ENCODE data around the gene GMDS. TPM values are rescaled to one million over a fixed set of nuclear protein-coding genes. Genes with fewer than 3 reads are reported as not detected.

Gene GMDS
- total and polyA plus RNA-seq, 5 donors, result 8.1 to 13.5 (median 12.6) TPM

DNA sequence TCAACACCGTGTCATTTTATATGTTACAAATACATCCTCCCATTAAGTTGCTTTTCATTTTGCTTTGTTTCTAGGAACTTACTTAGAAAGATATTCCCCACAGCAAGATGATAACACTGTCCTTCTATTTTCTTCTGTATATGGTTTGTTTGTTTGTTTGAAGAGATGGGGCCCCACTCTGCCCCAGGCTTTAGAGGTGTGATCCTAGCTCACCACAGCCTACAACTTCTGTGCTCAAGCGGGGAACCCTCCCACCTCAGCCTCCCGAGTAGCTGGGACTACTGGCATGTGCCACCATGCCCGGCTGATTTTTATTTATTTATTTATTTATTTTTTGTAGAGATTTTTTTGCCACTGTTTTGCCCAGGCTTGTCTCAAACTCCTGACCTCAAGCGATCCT lies 14.2 kb upstream of the GMDS start:
- intact Hi-C loops (cut with DNase I), result no loop called here

GRCh38 chr6:2259002-2259494 lies 13.6 kb upstream of the GMDS start:
- no peaks in the 10 kb centered on the region for H3K4me1 ChIP-seq (ENCODE audit: control insufficient read depth, insufficient read depth, low read length)
- WGBS, result 77% methylated on average over 4 of the region's 4 CpGs
- no peak overlapping the region for H3K27ac ChIP-seq (ENCODE audit: low read length)
- no peaks in the 10 kb centered on the region for H3K9me3 ChIP-seq (ENCODE audit: control insufficient read depth, low read length)
- intact Hi-C loops (cut with DNase I), result no loop called here
- DNase-seq (no peak), ATAC-seq (no peak)
- H3K27me3 ChIP-seq (ENCODE audit: control insufficient read depth, insufficient read depth), result no peaks in the 10 kb centered on the region
- H3K4me3 ChIP-seq (ENCODE audit: low read length), result no peak overlapping the region

More for the DNA sequence above, 14.2 kb upstream of the GMDS start:
- DNase-seq (no peak), ATAC-seq (no peak)
- no peaks in the 10 kb centered on the region for H3K9me3 ChIP-seq (ENCODE audit: control insufficient read depth, low read length)
- WGBS, result 95% methylated on average over 5 of the region's 5 CpGs
- no peaks in the 10 kb centered on the region for H3K4me1 ChIP-seq (ENCODE audit: control insufficient read depth, insufficient read depth, low read length)
- no peak overlapping the region for H3K4me3 ChIP-seq (ENCODE audit: low read length)
- H3K27me3 ChIP-seq (ENCODE audit: control insufficient read depth, insufficient read depth), result no peaks in the 10 kb centered on the region
- H3K27ac ChIP-seq (ENCODE audit: low read length), result no peak overlapping the region

DNA sequence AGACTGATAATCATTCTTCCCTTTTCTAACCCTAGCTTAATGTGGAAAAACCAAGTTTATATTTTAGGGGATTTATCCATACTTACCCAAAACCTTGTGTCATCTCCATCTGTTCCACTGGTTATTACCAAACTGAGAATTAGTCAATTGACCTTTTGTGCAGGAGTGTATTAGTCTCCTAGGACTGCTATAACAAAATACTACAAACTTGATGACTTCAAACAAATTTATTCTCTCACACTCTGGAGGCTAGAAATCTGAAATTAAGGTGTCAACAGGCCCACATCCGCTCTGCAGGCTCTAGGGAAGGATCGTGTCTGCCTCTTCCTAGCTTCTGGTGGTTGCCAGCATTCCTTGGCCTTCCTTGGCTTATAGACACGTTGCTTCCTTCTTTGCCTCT lies 12.7 kb upstream of the GMDS start:
- whole genome bisulfite sequencing, result 91% methylated on average over 3 of the region's 3 CpGs
- Histone ChIP-seq H3K4me1 (ENCODE audit: control insufficient read depth, insufficient read depth, low read length) (no peaks in the 10 kb centered on the region), H3K9me3 (ENCODE audit: control insufficient read depth, low read length) (no peaks in the 10 kb centered on the region), H3K27ac (ENCODE audit: low read length) (no peak overlapping the region), H3K4me3 (ENCODE audit: low read length) (no peak overlapping the region), H3K27me3 (ENCODE audit: control insufficient read depth, insufficient read depth) (no peaks in the 10 kb centered on the region)
- DNase-seq, result no peak
- ATAC-seq, result no peak
- intact Hi-C loops (cut with DNase I), result no loop called here

GRCh38 chr6:2257363-2257762 lies 12.0 kb upstream of the GMDS start:
- no peaks in the 10 kb centered on the region for H3K9me3 ChIP-seq (ENCODE audit: control insufficient read depth, low read length)
- no peak overlapping the region for H3K27ac ChIP-seq (ENCODE audit: low read length)
- ATAC-seq (no peak), DNase-seq (peak in 1 of 3 donors; percentile 32)
- no peaks in the 10 kb centered on the region for H3K27me3 ChIP-seq (ENCODE audit: control insufficient read depth, insufficient read depth)
- intact Hi-C loops (cut with DNase I), result no loop called here
- no peaks in the 10 kb centered on the region for H3K4me1 ChIP-seq (ENCODE audit: control insufficient read depth, insufficient read depth, low read length)
- H3K4me3 ChIP-seq (ENCODE audit: low read length), result no peak overlapping the region

DNA sequence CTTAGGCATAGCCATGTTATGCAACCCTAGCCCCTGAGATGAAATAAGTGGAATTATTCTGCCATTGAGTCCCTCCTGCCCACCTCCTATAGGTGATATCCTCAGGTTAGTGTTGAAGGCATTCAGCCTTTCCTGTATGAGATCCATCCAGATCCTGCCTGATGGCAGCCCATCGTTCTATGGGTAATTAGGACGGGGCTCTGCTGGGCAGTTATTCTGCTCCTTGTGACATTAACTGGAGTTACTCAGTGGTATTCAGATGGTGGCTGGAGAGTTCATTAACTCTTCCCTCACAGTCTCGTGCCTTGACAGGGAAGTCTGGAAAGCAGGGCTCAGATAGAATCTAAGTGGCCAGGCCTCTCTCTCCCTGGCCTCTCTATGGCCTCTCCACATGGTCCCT lies 9.3 kb upstream of the GMDS start:
- Histone ChIP-seq H3K4me3 (ENCODE audit: low read length) (no peak overlapping the region), H3K4me1 (ENCODE audit: control insufficient read depth, insufficient read depth, low read length) (no peaks in the 10 kb centered on the region), H3K27me3 (ENCODE audit: control insufficient read depth, insufficient read depth) (no peaks in the 10 kb centered on the region), H3K27ac (ENCODE audit: low read length) (no peak overlapping the region), H3K9me3 (ENCODE audit: control insufficient read depth, low read length) (no peaks in the 10 kb centered on the region)
- WGBS, result 97% methylated on average over 3 of the region's 3 CpGs
- intact Hi-C loops (cut with DNase I), result no loop called here
- ATAC-seq (no peak), DNase-seq (no peak)

GRCh38 chr6:2249126-2249525 lies 3.7 kb upstream of the GMDS start:
- WGBS, result 96% methylated on average over 7 of the region's 7 CpGs
- Histone ChIP-seq H3K4me1 (ENCODE audit: control insufficient read depth, insufficient read depth, low read length) (peaks cover 3% of the 10 kb centered on the region), H3K4me3 (ENCODE audit: low read length) (no peak overlapping the region), H3K27me3 (ENCODE audit: control insufficient read depth, insufficient read depth) (no peaks in the 10 kb centered on the region), H3K9me3 (ENCODE audit: control insufficient read depth, low read length) (no peaks in the 10 kb centered on the region), H3K27ac (ENCODE audit: low read length) (no peak overlapping the region)
- ATAC-seq (no peak), DNase-seq (no peak)
- intact Hi-C loops (cut with DNase I), result no loop called here

DNA sequence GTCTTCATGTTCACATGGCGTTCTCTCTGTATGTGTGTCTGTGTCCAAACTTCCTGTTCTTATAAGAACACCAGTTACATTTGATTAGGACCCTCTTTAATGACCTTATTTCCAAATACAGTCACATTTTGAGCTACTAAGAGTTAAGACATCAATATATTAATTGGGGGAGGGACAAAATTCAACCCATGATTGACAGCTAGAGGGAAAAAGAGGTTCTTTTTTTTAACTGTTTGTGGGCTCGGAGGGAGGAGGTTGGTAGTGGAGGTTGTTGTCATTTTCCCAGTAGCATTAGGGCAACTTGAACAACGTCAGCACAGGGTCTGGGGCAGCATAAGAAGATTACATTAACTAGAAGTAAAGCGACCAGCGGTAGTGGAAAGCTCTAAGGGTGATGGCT lies 2.3 kb upstream of the GMDS start:
- Histone ChIP-seq H3K27ac (ENCODE audit: low read length) (no peak overlapping the region), H3K9me3 (ENCODE audit: control insufficient read depth, low read length) (no peaks in the 10 kb centered on the region), H3K4me3 (ENCODE audit: low read length) (no peak overlapping the region), H3K4me1 (ENCODE audit: control insufficient read depth, insufficient read depth, low read length) (peaks cover 3% of the 10 kb centered on the region), H3K27me3 (ENCODE audit: control insufficient read depth, insufficient read depth) (no peaks in the 10 kb centered on the region)
- DNase-seq (no peak), ATAC-seq (no peak)
- 93% methylated on average over 5 of the region's 5 CpGs for WGBS
- intact Hi-C loops (cut with DNase I), result no loop called here

GRCh38 chr6:2245877-2246863 lies 765 bp upstream of the GMDS start:
- ATAC-seq (peak; percentile 4 to 36), DNase-seq (peak; percentile 54 to 70 (median 66))
- WGBS, result 18% methylated on average over 31 of the region's 31 CpGs
- peak overlapping the region; percentile 92 for H3K4me3 ChIP-seq (ENCODE audit: low read length)
- peak overlapping the region; percentile 65 for H3K27ac ChIP-seq (ENCODE audit: low read length)
- no peaks in the 10 kb centered on the region for H3K27me3 ChIP-seq (ENCODE audit: control insufficient read depth, insufficient read depth)
- H3K9me3 ChIP-seq (ENCODE audit: control insufficient read depth, low read length), result no peaks in the 10 kb centered on the region
- H3K4me1 ChIP-seq (ENCODE audit: control insufficient read depth, insufficient read depth, low read length), result peaks cover 3% of the 10 kb centered on the region
- intact Hi-C loops (cut with DNase I), result no loop called here

DNA sequence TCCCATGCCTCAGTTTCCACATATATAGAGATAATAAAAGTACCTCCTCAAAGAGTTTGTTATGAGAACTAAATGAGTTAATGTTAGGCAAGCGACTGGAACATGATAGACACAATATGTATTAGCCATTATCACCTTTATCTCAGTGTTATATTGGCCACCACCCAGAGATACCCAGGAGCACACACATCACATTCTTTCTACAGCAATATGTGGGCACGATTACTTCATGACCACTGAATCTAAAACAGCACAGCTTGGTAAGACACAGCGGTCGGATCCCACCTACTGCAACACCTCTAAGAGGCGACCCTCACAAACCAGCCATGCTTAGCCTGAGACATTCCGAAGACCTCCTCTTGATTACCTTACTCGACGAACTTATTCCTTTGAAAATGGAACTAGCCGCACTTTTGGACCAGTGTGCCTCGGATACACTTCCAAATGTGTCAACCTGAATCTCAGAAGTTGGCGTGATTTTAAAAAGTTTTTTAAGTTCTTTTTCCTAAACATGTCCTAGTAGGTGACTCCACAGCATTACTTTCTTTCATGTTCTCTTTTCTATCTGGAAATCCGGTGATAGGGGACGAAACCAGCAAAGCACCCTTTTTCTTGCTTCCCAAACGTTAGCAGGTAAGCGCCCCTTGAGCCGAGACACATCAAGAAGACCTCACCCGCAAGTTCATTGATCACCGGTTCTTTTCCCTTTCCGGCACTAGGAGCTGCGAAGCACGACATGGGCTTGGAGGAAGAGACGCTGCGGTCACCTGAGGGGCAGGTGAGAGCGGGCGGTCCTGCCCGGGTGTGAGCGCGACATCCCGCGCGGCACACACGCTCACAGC lies 923 bp downstream of the GMDS start:
- intact Hi-C loops (cut with DNase I), result no loop called here
- peaks cover 3% of the 10 kb centered on the region for H3K4me1 ChIP-seq (ENCODE audit: control insufficient read depth, insufficient read depth, low read length)
- no peaks in the 10 kb centered on the region for H3K27me3 ChIP-seq (ENCODE audit: control insufficient read depth, insufficient read depth)
- no peak overlapping the region for H3K27ac ChIP-seq (ENCODE audit: low read length)
- 30% methylated on average over 32 of the region's 32 CpGs for WGBS
- DNase-seq, result no peak
- H3K4me3 ChIP-seq (ENCODE audit: low read length), result peak overlapping the region; percentile 92
- H3K9me3 ChIP-seq (ENCODE audit: control insufficient read depth, low read length), result no peaks in the 10 kb centered on the region
- no peak for ATAC-seq

GRCh38 chr6:2242311-2242710 lies 3.1 kb downstream of the GMDS start:
- H3K27me3 ChIP-seq (ENCODE audit: control insufficient read depth, insufficient read depth), result no peaks in the 10 kb centered on the region
- H3K9me3 ChIP-seq (ENCODE audit: control insufficient read depth, low read length), result no peaks in the 10 kb centered on the region
- WGBS, result 68% methylated on average over 4 of the region's 4 CpGs
- no peak overlapping the region for H3K4me3 ChIP-seq (ENCODE audit: low read length)
- ATAC-seq (no peak), DNase-seq (no peak)
- H3K4me1 ChIP-seq (ENCODE audit: control insufficient read depth, insufficient read depth, low read length), result peaks cover 3% of the 10 kb centered on the region
- H3K27ac ChIP-seq (ENCODE audit: low read length), result no peak overlapping the region
- intact Hi-C loops (cut with DNase I), result no loop called here

DNA sequence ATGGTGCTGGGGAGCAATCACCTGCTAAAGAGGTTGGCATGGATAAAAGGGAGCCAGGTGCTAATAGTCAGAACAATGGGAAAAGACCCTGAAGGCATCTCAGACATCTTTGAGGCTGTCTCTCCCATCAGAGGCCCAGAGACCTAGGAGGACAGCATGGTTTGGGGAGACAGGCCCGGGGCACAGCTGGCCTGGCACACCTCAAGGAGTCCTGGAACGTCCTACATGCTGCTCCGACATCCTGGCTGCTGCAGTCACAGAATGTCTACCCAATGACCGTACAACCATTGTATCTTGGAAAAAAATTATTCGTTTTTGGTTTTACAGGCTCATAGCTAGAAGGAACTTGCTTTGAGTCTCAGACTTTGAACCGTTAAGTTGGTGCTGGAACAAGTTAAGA lies 4.4 kb downstream of the GMDS start:
- no peak for DNase-seq
- no peaks in the 10 kb centered on the region for H3K27me3 ChIP-seq (ENCODE audit: control insufficient read depth, insufficient read depth)
- intact Hi-C loops (cut with DNase I), result no loop called here
- WGBS, result 93% methylated on average over 6 of the region's 6 CpGs
- no peaks in the 10 kb centered on the region for H3K4me1 ChIP-seq (ENCODE audit: control insufficient read depth, insufficient read depth, low read length)
- no peak overlapping the region for H3K4me3 ChIP-seq (ENCODE audit: low read length)
- no peak overlapping the region for H3K27ac ChIP-seq (ENCODE audit: low read length)
- ATAC-seq, result no peak
- no peaks in the 10 kb centered on the region for H3K9me3 ChIP-seq (ENCODE audit: control insufficient read depth, low read length)
